H9 (cell line): Measurements from ENCODE around the gene IL18R1. TPM values are rescaled to one million over a fixed set of nuclear protein-coding genes. Genes with fewer than 3 reads are reported as not detected.

Experiments
- DNase-seq: peaks from one replicate; pipeline ENCODE4 v3.0.0-alpha.2; 2017
- H2AFZ ChIP-seq: one replicate; pipeline ENCODE4 v1.6.1; 2013; ENCODE audit warnings: mild to moderate bottlenecking, low read length, control low read depth, moderate library complexity
- H2AK5ac ChIP-seq: 2 replicates; pipeline ENCODE4 v1.6.1; 2013; ENCODE audit warnings: low read length, control low read depth, mixed read lengths; ENCODE audit not compliant: insufficient read length
- H2BK120ac ChIP-seq: one replicate; pipeline ENCODE4 v1.6.1; 2013; ENCODE audit warnings: low read depth, mild to moderate bottlenecking, low read length, control low read depth, inconsistent platforms; ENCODE audit not compliant: poor library complexity, severe bottlenecking
- H2BK12ac ChIP-seq: 2 replicates; pipeline ENCODE4 v1.6.1; 2013; ENCODE audit warnings: low read length, control low read depth, mixed read lengths, low read depth; ENCODE audit not compliant: insufficient read length
- H2BK15ac ChIP-seq: 2 replicates; pipeline ENCODE4 v1.6.1; 2013; ENCODE audit warnings: low read depth, low read length, control low read depth
- H2BK20ac ChIP-seq: one replicate; pipeline ENCODE4 v1.6.1; 2013; ENCODE audit warnings: low read depth, mild to moderate bottlenecking, low read length, control low read depth, inconsistent platforms; ENCODE audit not compliant: poor library complexity, severe bottlenecking
- H2BK5ac ChIP-seq: 2 replicates; pipeline ENCODE4 v1.6.1; 2013; ENCODE audit warnings: low read length, control low read depth, mixed read lengths; ENCODE audit not compliant: insufficient read length
- H3K14ac ChIP-seq: 2 replicates; pipeline ENCODE4 v1.6.1; 2013; ENCODE audit warnings: low read length, control low read depth; ENCODE audit not compliant: insufficient read depth
- H3K18ac ChIP-seq: 2 replicates; pipeline ENCODE4 v1.6.1; 2013; ENCODE audit warnings: low read depth, mild to moderate bottlenecking, mixed read lengths, low read length, control low read depth; ENCODE audit not compliant: insufficient read length
- H3K23ac ChIP-seq: 2 replicates; pipeline ENCODE4 v1.6.1; 2013; ENCODE audit warnings: low read length, control low read depth, mixed read lengths, low read depth; ENCODE audit not compliant: insufficient read length
- H3K23me2 ChIP-seq: 2 replicates; pipeline ENCODE4 v1.6.1; 2013; ENCODE audit warnings: low read depth, mild to moderate bottlenecking, mixed read lengths, low read length, control low read depth; ENCODE audit not compliant: insufficient read length, poor library complexity, severe bottlenecking
- H3K27ac ChIP-seq: 2 replicates; pipeline ENCODE4 v1.5.1; 2013; ENCODE audit warnings: low read length, control low read depth, mixed read lengths, low read depth; ENCODE audit not compliant: insufficient read length
- H3K27me3 ChIP-seq: 2 replicates; pipeline ENCODE4 v1.6.1; 2013; ENCODE audit warnings: low read length, control low read depth, inconsistent platforms; ENCODE audit not compliant: insufficient read depth
- H3K4ac ChIP-seq: 2 replicates; pipeline ENCODE4 v1.6.1; 2013; ENCODE audit warnings: low read depth, mild to moderate bottlenecking, control low read depth, inconsistent platforms, low read length, moderate library complexity
- H3K4me1 ChIP-seq: 2 replicates; pipeline ENCODE4 v1.6.1; 2013; ENCODE audit warnings: low read length, control low read depth, inconsistent platforms; ENCODE audit not compliant: insufficient read depth
- H3K4me2 ChIP-seq: 2 replicates; pipeline ENCODE4 v1.6.1; 2013; ENCODE audit warnings: low read length, control low read depth, mixed read lengths; ENCODE audit not compliant: insufficient read length, insufficient read depth
- H3K56ac ChIP-seq: 2 replicates; pipeline ENCODE4 v1.6.1; 2013; ENCODE audit warnings: low read depth, mild to moderate bottlenecking, mixed read lengths, low read length, control low read depth; ENCODE audit not compliant: insufficient read length
- H3K79me1 ChIP-seq: 2 replicates; pipeline ENCODE4 v1.6.1; 2013; ENCODE audit warnings: low read depth, mild to moderate bottlenecking, moderate library complexity, low read length, control low read depth, inconsistent platforms; ENCODE audit not compliant: insufficient read depth, poor library complexity, severe bottlenecking
- H3K79me2 ChIP-seq: 2 replicates; pipeline ENCODE4 v1.6.1; 2013; ENCODE audit warnings: low read length, control low read depth, inconsistent platforms; ENCODE audit not compliant: insufficient read depth
- H3K9ac ChIP-seq: 2 replicates; pipeline ENCODE4 v1.6.1; 2013; ENCODE audit warnings: low read length, control low read depth, mixed read lengths; ENCODE audit not compliant: insufficient read length; ENCODE audit errors: extremely low read depth
- H3K9me3 ChIP-seq: one replicate; pipeline ENCODE4 v1.6.1; 2013; ENCODE audit warnings: low read depth, low read length, inconsistent platforms; ENCODE audit not compliant: control insufficient read depth
- H3T11ph ChIP-seq: one replicate; pipeline ENCODE4 v1.6.1; 2013; ENCODE audit warnings: mild to moderate bottlenecking, low read length, control low read depth, inconsistent platforms
- H4K20me1 ChIP-seq: one replicate; pipeline ENCODE4 v1.6.1; 2013; ENCODE audit not compliant: control insufficient read depth, insufficient read length, insufficient read depth
- H4K5ac ChIP-seq: 2 replicates; pipeline ENCODE4 v1.6.1; 2013; ENCODE audit warnings: low read depth, mild to moderate bottlenecking, mixed read lengths, low read length, control low read depth; ENCODE audit not compliant: insufficient read length
- H4K8ac ChIP-seq: replicated peaks from 2 replicates; pipeline ENCODE4 v1.6.1; 2013; ENCODE audit warnings: low read length, control low read depth, mixed read lengths, low read depth; ENCODE audit not compliant: insufficient read length
- H4K91ac ChIP-seq: 2 replicates; pipeline ENCODE4 v1.6.1; 2013; ENCODE audit warnings: low read depth, mild to moderate bottlenecking, moderate library complexity, mixed read lengths, low read length, control low read depth; ENCODE audit not compliant: insufficient read length
- H3K27ac Mint-ChIP-seq, 3 experiments: 2 replicates in 2 of 3; 3 replicates in 1 of 3; pipeline ENCODE4 v1.8.0; 2020 to 2021; ENCODE audit warnings: mixed read lengths in 3 of 3, mild to moderate bottlenecking in 1 of 3, moderate library complexity in 1 of 3
- H3K27me3 Mint-ChIP-seq: 2 replicates; pipeline ENCODE4 v1.8.0; 2021; ENCODE audit warnings: low read depth, mild to moderate bottlenecking, moderate library complexity, mixed read lengths
- H3K36me3 Mint-ChIP-seq, 3 experiments: 2 replicates in 2 of 3; 3 replicates in 1 of 3; pipeline ENCODE4 v1.8.0; 2020 to 2021; ENCODE audit warnings: low read depth in 3 of 3, mixed read lengths in 3 of 3; ENCODE audit not compliant: insufficient read depth in 1 of 3
- H3K4me1 Mint-ChIP-seq, 2 experiments: 2 replicates each; pipeline ENCODE4 v1.8.0; 2020; ENCODE audit warnings: mixed read lengths in 2 of 2
- H3K4me3 Mint-ChIP-seq, 2 experiments: 2 replicates in 1 of 2; 3 replicates in 1 of 2; pipeline ENCODE4 v1.8.0; 2020 to 2021; ENCODE audit warnings: mild to moderate bottlenecking in 2 of 2, mixed read lengths in 2 of 2, moderate library complexity in 1 of 2
- H3K9me3 Mint-ChIP-seq, 2 experiments: 2 replicates in 1 of 2; 3 replicates in 1 of 2; pipeline ENCODE4 v1.8.0; 2020; ENCODE audit warnings: mild to moderate bottlenecking in 2 of 2, mixed read lengths in 2 of 2, moderate library complexity in 1 of 2
- CTCF ChIP-seq: fragments of 200-600 bp; sonication (generic); conservative IDR thresholded peaks from 3 replicates; pipeline ENCODE4 v1.8.0; 2021; ENCODE audit warnings: antibody characterized with exemption, mild to moderate bottlenecking
- WGBS: extraction: QIAGEN DNeasy Blood & Tissue Kit; methylation state at CpG from one replicate; pipeline ENCODE4 v1.1.7; 2013; ENCODE audit warnings: missing lambda C conversion rate, low lambda C conversion rate, mixed read lengths; ENCODE audit not compliant: insufficient read length; ENCODE audit errors: extremely low coverage; 5-methylcytosine and 5-hydroxymethylcytosine counted together
- total RNA-seq: library from RNA; stranded (reverse); gene quantifications from 2 replicates; pipeline ENCODE4 v1.2.1, GENCODE V29; 2021

The IL18R1 gene
- total RNA-seq, 1 experiment from 2014 or later: not detected

- H2BK120ac ChIP-seq: no peak overlapping the region
- H2BK20ac ChIP-seq: no peak overlapping the region
- no peak for DNase-seq
- H4K8ac ChIP-seq: no peak overlapping the region
- H2AK5ac ChIP-seq: no peak overlapping the region
- H3K27me3 Mint-ChIP-seq: peaks cover 29% of the 10 kb centered on the region
- no peak overlapping the region for H3K14ac ChIP-seq
- H3K36me3 Mint-ChIP-seq: no peaks in the 10 kb centered on the region; a peak in 1 of 7 replicates
- WGBS: no CpG with 5 or more reads among the region's 3 CpGs
- TF ChIP-seq CTCF: no peak
- no peak overlapping the region for H2BK5ac ChIP-seq
- peaks cover 2% of the 10 kb centered on the region; the same call in 1 of the 2 replicates for H3K4me1 ChIP-seq
- no peak overlapping the region for H3K23ac ChIP-seq
- no peak overlapping the region for H2BK15ac ChIP-seq
- no peaks in the 10 kb centered on the region for H3K79me2 ChIP-seq
- H4K5ac ChIP-seq: no peak overlapping the region
- H4K91ac ChIP-seq: no peak overlapping the region
- no peak overlapping the region for H3K56ac ChIP-seq
- H3K27ac ChIP-seq: no peak overlapping the region
- H3K79me1 ChIP-seq: no peaks in the 10 kb centered on the region
- H3K27me3 ChIP-seq: no peaks in the 10 kb centered on the region; the same call in 1 of the 2 replicates
- H3K4me3 Mint-ChIP-seq: no peak overlapping the region
- H3K23me2 ChIP-seq: no peaks in the 10 kb centered on the region
- no peak overlapping the region for H3K4ac ChIP-seq
- H3K18ac ChIP-seq: no peak overlapping the region
- peaks cover 0 to 2% of the 10 kb centered on the region in 2 experiments; a peak in 3 of 5 replicates for H3K9me3 Mint-ChIP-seq
- H2BK12ac ChIP-seq: no peak overlapping the region
- no peak overlapping the region for H3K27ac Mint-ChIP-seq
- H3K9ac ChIP-seq: no peak overlapping the region
- peaks cover 12% of the 10 kb centered on the region in 2 experiments for H3K4me1 Mint-ChIP-seq
- H3K4me2 ChIP-seq: no peak overlapping the region
- H2AFZ ChIP-seq: no peak overlapping the region
- no peak overlapping the region for H3T11ph ChIP-seq
- no peaks in the 10 kb centered on the region for H3K9me3 ChIP-seq
- H4K20me1 ChIP-seq: no peaks in the 10 kb centered on the region
Observed at GRCh38 chr2:102359527-102359926, 3.9 kb downstream of the IL18R1 start.
